Ascending aorta (tissue), 2 donors: ENCODE measurements around the gene CDX2. TPM values are rescaled to one million over a fixed set of nuclear protein-coding genes. Genes with fewer than 3 reads are reported as not detected.

Source experiments
- DNase-seq, 2 donors: peaks; one replicate each; pipeline ENCODE4 v3.0.0-alpha.2; 2019; ENCODE audit warnings: low spot score in 2 of 2
- H3K27ac ChIP-seq, 2 donors: fragments of 200-600 bp; sonication (generic); one replicate each; pipeline ENCODE4 v1.5.1; 2016 to 2017; ENCODE audit warnings: mild to moderate bottlenecking in 1 of 2
- H3K27me3 ChIP-seq: fragments of 200-600 bp; sonication (generic); one replicate; pipeline ENCODE4 v1.5.1; 2017
- H3K36me3 ChIP-seq, 2 donors: fragments of 200-600 bp; sonication (generic); one replicate each; pipeline ENCODE4 v1.5.1; 2016
- H3K4me1 ChIP-seq, 2 donors: fragments of 200-600 bp; sonication (generic); one replicate each; pipeline ENCODE4 v1.5.1; 2016 to 2017; ENCODE audit warnings: mild to moderate bottlenecking in 1 of 2
- H3K4me3 ChIP-seq, 2 donors: fragments of 200-600 bp; sonication (generic); one replicate each; pipeline ENCODE4 v1.5.1; 2016 to 2017; ENCODE audit warnings: mild to moderate bottlenecking in 1 of 2
- H3K9me3 ChIP-seq, 2 donors: fragments of 200-600 bp; sonication (generic); one replicate each; pipeline ENCODE4 v1.5.1; 2016
- intact Hi-C: fragments of 100-400 bp; cut with DNase I; formaldehyde crosslinking; loops from one replicate; pipeline ENCODE4 v1.15.1; 2023
- total RNA-seq: library from RNA; depleted of rRNA; stranded (reverse); fragments of >200 nt; gene quantifications from one replicate; pipeline ENCODE4 v1.1.0, GENCODE V29; 2016
- TF ChIP-seq, protein P1 (sequence below), 3 experiments: fragments of 200-600 bp in 2 of 3; fragments of 450-650 bp in 1 of 3; sonication (generic) in 2 of 3; IDR thresholded peaks; one replicate each; pipeline ENCODE4 v1.5.1; 2016 to 2019; ENCODE audit warnings: antibody characterized with exemption in 3 of 3, mild to moderate bottlenecking in 1 of 3, moderate library complexity in 1 of 3

The CDX2 gene
- total RNA-seq, 1 donor from 2014 or later = not detected

DNA sequence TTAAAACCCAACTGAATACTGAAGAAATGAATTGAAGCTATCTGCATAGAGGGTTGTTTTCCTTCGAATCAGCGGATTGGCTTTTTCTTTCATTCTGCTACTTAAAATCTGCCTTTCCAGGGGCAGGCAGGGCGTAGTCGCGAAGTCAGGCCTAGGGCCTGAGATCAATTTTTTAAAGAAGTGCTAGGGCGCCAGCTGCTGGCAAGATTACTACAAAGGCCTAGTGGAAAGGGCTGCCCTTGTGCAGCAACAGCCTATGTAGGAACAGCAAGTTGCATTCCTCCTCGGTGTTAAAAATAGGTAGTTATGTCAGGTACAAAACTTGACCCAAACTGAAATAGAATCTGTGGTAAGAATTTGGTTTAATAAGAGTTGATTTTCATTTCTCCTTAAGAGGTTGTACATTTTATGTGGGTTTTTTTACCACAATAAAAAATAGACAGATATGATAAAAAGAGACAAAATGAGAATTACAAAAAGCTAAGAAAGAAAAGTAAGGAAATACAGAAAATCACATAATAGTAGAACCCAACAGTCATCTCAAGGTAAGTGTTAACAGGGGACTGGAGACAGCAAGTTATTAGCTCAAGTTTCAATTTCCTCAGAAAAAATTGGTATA lies 28.9 kb upstream of the CDX2 start:
- no peaks in the 10 kb centered on the region for H3K27me3 ChIP-seq
- no peaks in the 10 kb centered on the region for H3K9me3 ChIP-seq
- TF ChIP-seq, protein P1, sequence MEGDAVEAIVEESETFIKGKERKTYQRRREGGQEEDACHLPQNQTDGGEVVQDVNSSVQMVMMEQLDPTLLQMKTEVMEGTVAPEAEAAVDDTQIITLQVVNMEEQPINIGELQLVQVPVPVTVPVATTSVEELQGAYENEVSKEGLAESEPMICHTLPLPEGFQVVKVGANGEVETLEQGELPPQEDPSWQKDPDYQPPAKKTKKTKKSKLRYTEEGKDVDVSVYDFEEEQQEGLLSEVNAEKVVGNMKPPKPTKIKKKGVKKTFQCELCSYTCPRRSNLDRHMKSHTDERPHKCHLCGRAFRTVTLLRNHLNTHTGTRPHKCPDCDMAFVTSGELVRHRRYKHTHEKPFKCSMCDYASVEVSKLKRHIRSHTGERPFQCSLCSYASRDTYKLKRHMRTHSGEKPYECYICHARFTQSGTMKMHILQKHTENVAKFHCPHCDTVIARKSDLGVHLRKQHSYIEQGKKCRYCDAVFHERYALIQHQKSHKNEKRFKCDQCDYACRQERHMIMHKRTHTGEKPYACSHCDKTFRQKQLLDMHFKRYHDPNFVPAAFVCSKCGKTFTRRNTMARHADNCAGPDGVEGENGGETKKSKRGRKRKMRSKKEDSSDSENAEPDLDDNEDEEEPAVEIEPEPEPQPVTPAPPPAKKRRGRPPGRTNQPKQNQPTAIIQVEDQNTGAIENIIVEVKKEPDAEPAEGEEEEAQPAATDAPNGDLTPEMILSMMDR (IDR thresholded peaks at IDR 0.05) = peak in 2 of 3 experiments; percentile 28 to 34
- H3K4me1 ChIP-seq = no peaks in the 10 kb centered on the region
- H3K27ac ChIP-seq = no peak overlapping the region
- DNase-seq = no peak
- no peaks in the 10 kb centered on the region for H3K36me3 ChIP-seq
- H3K4me3 ChIP-seq = no peak overlapping the region
- intact Hi-C loops = no loop called here

DNA sequence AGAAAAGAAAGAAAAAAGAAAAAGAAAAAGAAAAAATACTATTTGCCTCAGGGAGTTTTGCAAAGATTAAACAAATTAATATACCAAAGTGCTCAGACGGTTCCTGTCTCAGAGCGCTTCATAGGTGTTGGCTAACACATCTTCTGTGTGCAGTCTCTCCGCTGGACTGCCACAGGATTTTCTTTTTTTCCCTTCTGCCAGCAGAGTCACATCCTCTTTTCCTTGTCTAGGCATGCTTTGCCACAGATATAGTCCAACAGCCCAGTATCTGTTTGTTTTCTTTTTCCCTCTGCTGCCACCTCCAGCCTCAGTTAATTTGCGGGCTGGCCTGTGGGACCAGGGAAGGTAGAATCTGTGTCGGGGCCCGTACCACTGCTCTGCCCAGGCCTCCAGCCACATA lies 22.8 kb upstream of the CDX2 start:
- no peak overlapping the region for H3K27ac ChIP-seq
- no peaks in the 10 kb centered on the region for H3K36me3 ChIP-seq
- no peaks in the 10 kb centered on the region for H3K4me1 ChIP-seq
- H3K4me3 ChIP-seq = no peak overlapping the region
- TF ChIP-seq, protein P1 (IDR thresholded peaks at IDR 0.05) = no peak
- no peaks in the 10 kb centered on the region for H3K27me3 ChIP-seq
- intact Hi-C loops = no loop called here
- no peak for DNase-seq
- H3K9me3 ChIP-seq = no peaks in the 10 kb centered on the region

DNA sequence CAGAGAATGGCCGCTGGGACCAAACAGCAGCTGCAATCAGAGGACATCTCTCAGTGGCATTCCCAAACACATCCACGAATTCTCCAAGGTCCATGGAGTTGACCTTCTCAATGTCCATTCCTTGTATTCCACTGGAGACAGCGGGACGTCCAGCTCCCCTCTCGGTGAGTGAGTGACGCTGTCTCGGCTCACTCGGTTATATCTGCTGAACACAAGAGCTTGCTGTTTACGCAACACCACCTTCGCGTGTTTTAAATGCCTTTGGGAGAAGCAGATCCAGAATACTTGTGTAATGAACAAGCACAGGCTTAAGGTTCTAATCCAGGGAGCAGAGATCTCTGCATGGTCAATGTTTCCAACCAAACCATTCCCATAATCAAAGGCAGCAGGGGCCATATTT lies 19.4 kb upstream of the CDX2 start, which contains the start of gene URAD:
TSS of gene URAD (minus strand) at position 174 of the 400 bp plus-strand sequence. CDS start at position 118, 56 bp downstream.
- intact Hi-C loops = loop anchor here (10.0 kb wide), 2 partner anchors 454 to 1004 kb away; no protein-coding TSS in a partner anchor
- TF ChIP-seq, protein P1 (IDR thresholded peaks at IDR 0.05) = no peak
- no peaks in the 10 kb centered on the region for H3K36me3 ChIP-seq
- no peak within 1 kb of the TSS for H3K4me3 ChIP-seq
- H3K27ac ChIP-seq = no peak within 1 kb of the TSS
- no peaks in the 10 kb centered on the region for H3K4me1 ChIP-seq
- H3K9me3 ChIP-seq = no peaks in the 10 kb centered on the region
- H3K27me3 ChIP-seq = no peaks in the 10 kb centered on the region
- DNase-seq = no peak

DNA sequence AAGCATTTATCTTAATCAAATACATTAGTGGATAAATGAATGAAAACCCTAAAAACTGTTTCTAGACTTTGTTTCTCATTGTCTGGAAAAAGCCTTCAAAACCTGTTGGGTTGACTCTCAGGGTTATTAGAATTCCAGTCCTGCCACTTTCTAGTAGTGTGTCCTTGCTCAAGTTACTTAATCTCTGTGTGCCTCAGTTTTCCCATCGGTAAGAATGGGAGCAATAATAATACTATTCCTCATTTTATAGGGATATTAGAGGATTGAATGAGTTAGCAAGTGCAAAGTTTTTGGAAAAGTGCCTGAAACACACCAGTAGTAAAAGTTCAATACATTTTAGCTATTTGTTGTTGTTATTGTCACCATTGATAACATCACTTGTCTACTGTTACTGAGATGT lies 16.5 kb upstream of the CDX2 start:
- TF ChIP-seq, protein P1 (IDR thresholded peaks at IDR 0.05) = no peak
- Histone ChIP-seq H3K36me3 (no peaks in the 10 kb centered on the region), H3K27ac (no peak overlapping the region), H3K4me3 (no peak overlapping the region), H3K4me1 (peaks cover 0 to 1% of the 10 kb centered on the region in 2 donors), H3K9me3 (no peaks in the 10 kb centered on the region), H3K27me3 (no peaks in the 10 kb centered on the region)
- intact Hi-C loops = loop anchor here (10.0 kb wide), 2 partner anchors 451 to 1001 kb away; no protein-coding TSS in a partner anchor
- DNase-seq = no peak

DNA sequence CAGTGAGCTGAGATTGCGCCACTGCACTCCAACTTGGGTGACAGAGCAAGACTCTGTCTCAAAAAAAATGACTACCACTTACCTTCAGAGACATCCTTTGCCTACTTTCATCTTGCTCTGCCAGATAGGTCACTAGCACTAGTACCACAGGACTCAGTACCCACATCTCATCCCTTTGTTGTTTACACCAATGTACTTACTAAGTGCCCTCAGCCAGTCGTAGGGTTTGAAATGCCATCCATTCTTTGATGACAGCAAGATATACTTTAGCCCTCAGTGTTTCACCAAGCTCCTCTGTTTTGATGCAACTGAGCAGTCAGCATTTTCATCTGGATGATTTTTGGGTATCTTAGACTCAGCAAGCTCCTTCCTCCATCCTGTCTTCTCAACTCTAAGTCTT lies 13.2 kb upstream of the CDX2 start:
- H3K27me3 ChIP-seq = peaks cover 9% of the 10 kb centered on the region
- no peaks in the 10 kb centered on the region for H3K9me3 ChIP-seq
- TF ChIP-seq, protein P1 (IDR thresholded peaks at IDR 0.05) = no peak
- no peak overlapping the region for H3K4me3 ChIP-seq
- no peak for DNase-seq
- H3K27ac ChIP-seq = no peak overlapping the region
- intact Hi-C loops = loop anchor here (10.0 kb wide), 2 partner anchors 448 to 998 kb away; no protein-coding TSS in a partner anchor
- H3K36me3 ChIP-seq = no peaks in the 10 kb centered on the region
- H3K4me1 ChIP-seq = peaks cover 2 to 10% of the 10 kb centered on the region in 2 donors
